Esophagus muscularis mucosa (tissue), 3 donors: ENCODE data around the gene RNASEH1.

Source experiments
- CTCF ChIP-seq, 3 experiments: fragments of 200-600 bp in 2 of 3; fragments of 450-650 bp in 1 of 3; sonication (generic) in 2 of 3; IDR thresholded peaks; one replicate each; pipeline ENCODE4 v1.5.1; 2017 to 2019; ENCODE audit warnings: antibody characterized with exemption in 3 of 3, mild to moderate bottlenecking in 2 of 3, moderate library complexity in 1 of 3
- POLR2A ChIP-seq: fragments of 450-650 bp; IDR thresholded peaks from one replicate; pipeline ENCODE4 v1.6.1; 2017; ENCODE audit warnings: antibody characterized with exemption, moderate library complexity, mild to moderate bottlenecking, low read depth
- POLR2AphosphoS5 ChIP-seq, 2 donors: sonication (generic); formaldehyde crosslinking; IDR thresholded peaks; one replicate each; pipeline ENCODE4 v1.6.1; 2017; ENCODE audit warnings: antibody characterized with exemption in 2 of 2

- TF ChIP-seq POLR2A = peak; percentile 44
- TF ChIP-seq CTCF (IDR thresholded peaks at IDR 0.05) = no peak
- TF ChIP-seq POLR2AphosphoS5 (IDR thresholded peaks at IDR 0.05) = peak; percentile 30 to 94
These were observed 38.6 kb downstream of the RNASEH1 start, which contains the start of gene ADI1 for GRCh38 chr2:3519255-3520205.
